Measurements from ENCODE around the gene USP15. TPM values are rescaled to one million over a fixed set of nuclear protein-coding genes. Genes with fewer than 3 reads are reported as not detected.

The USP15 gene
- total RNA-seq, 4 donors from 2014 or later, result 26.4 to 72.0 (median 63.8) TPM

GRCh38 chr12:62379723-62380045 lies 119.5 kb downstream of the USP15 start:
- H3K36me3 ChIP-seq, result peaks cover 0 to 36% (median 0%) of the 10 kb centered on the region in 3 donors
- H3K27ac ChIP-seq, result no peak overlapping the region
- no peaks in the 10 kb centered on the region for H3K27me3 ChIP-seq
- TF ChIP-seq POLR2A (IDR thresholded peaks at IDR 0.05), result no peak
- TF ChIP-seq, protein P1, sequence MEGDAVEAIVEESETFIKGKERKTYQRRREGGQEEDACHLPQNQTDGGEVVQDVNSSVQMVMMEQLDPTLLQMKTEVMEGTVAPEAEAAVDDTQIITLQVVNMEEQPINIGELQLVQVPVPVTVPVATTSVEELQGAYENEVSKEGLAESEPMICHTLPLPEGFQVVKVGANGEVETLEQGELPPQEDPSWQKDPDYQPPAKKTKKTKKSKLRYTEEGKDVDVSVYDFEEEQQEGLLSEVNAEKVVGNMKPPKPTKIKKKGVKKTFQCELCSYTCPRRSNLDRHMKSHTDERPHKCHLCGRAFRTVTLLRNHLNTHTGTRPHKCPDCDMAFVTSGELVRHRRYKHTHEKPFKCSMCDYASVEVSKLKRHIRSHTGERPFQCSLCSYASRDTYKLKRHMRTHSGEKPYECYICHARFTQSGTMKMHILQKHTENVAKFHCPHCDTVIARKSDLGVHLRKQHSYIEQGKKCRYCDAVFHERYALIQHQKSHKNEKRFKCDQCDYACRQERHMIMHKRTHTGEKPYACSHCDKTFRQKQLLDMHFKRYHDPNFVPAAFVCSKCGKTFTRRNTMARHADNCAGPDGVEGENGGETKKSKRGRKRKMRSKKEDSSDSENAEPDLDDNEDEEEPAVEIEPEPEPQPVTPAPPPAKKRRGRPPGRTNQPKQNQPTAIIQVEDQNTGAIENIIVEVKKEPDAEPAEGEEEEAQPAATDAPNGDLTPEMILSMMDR (IDR thresholded peaks at IDR 0.05), result no peak
- no peaks in the 10 kb centered on the region for H3K4me1 ChIP-seq
- intact Hi-C loops (cut with DNase I), result no loop called here
- no peak for DNase-seq
- H3K4me3 ChIP-seq, result no peak overlapping the region
- no peaks in the 10 kb centered on the region for H3K9me3 ChIP-seq

DNA sequence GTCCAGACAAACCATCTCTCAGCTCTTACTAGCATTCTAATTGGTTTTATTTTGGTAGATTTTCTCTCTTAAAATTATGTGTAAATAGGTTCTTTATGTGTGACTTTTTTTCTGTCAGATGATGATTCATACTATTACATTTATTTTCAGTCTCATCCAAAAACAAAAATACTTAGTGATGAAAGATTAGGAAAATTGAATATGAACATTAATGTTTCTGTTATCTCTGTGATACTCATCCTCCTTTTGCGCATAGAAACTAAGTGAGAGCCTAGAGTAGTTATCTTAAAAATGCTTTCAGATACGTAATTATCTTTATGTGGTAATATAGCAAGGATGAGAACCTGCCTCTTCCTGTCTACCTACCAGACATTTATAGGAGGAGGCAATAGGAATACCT lies 122.3 kb downstream of the USP15 start:
- Histone ChIP-seq H3K4me3 (no peak overlapping the region), H3K36me3 (peaks cover 0 to 58% (median 0%) of the 10 kb centered on the region in 3 donors), H3K4me1 (no peaks in the 10 kb centered on the region), H3K27ac (no peak overlapping the region), H3K27me3 (no peaks in the 10 kb centered on the region), H3K9me3 (no peaks in the 10 kb centered on the region)
- TF ChIP-seq, protein P1 (IDR thresholded peaks at IDR 0.05), result no peak
- no peak for TF ChIP-seq POLR2A (IDR thresholded peaks at IDR 0.05)
- intact Hi-C loops (cut with DNase I), result no loop called here
- no peak for DNase-seq
- 92 to 100% methylated on average over 2 of the region's 2 CpGs for WGBS, 2 donors

DNA sequence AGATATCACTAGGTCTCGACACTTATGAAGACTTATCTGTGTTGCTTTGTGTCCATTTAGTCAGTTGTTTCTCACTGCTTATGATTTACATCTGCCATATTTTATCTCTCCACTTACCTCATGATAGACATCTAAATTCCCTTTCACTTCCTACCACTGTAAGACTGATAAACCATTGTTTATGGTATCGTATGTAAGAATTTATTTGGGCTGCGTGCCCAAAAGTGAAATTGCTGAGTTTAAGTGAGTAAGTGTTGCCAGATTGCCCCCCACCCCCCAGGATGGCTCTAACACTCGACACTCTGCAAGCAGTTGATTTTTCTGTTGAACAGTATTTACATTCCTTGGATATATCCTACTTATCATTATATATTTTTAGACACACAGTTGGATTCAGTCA lies 136.5 kb downstream of the USP15 start:
- Histone ChIP-seq H3K36me3 (peaks cover 4 to 100% (median 18%) of the 10 kb centered on the region in 3 donors), H3K4me1 (no peaks in the 10 kb centered on the region), H3K9me3 (no peaks in the 10 kb centered on the region), H3K27me3 (no peaks in the 10 kb centered on the region), H3K27ac (no peak overlapping the region), H3K4me3 (no peak overlapping the region)
- TF ChIP-seq, protein P1 (IDR thresholded peaks at IDR 0.05), result no peak
- no peak for TF ChIP-seq POLR2A (IDR thresholded peaks at IDR 0.05)
- no peak for DNase-seq
- intact Hi-C loops (cut with DNase I), result no loop called here
- 72 to 86% methylated on average over 4 of the region's 4 CpGs for WGBS, 2 donors

DNA sequence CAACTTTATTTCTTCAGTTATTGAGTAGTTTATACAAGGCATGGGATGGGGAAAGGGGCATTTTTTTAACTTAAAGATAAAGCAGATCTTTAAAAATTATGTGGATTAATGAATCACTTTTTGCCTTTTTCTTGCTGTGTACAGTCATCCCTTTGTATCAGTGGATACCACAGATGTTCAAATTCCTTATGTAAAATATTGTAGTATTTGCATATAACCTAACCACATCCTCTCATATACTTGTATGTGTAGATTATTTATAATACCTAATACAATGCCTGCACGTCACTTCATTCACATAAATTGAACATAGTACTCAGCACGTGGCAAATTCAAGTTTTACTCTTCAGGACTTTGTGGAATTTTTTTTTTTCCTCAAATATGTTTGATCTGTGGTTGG lies 139.9 kb downstream of the USP15 start:
- H3K4me1 ChIP-seq, result no peaks in the 10 kb centered on the region
- WGBS, 2 donors, result 78 to 92% methylated on average over 2 of the region's 2 CpGs
- no peak overlapping the region for H3K27ac ChIP-seq
- intact Hi-C loops (cut with DNase I), result no loop called here
- TF ChIP-seq, protein P1 (IDR thresholded peaks at IDR 0.05), result no peak
- no peak for TF ChIP-seq POLR2A (IDR thresholded peaks at IDR 0.05)
- no peak overlapping the region for H3K4me3 ChIP-seq
- H3K27me3 ChIP-seq, result no peaks in the 10 kb centered on the region
- peaks cover 0 to 100% (median 4%) of the 10 kb centered on the region in 3 donors for H3K36me3 ChIP-seq
- no peak for DNase-seq
- no peaks in the 10 kb centered on the region for H3K9me3 ChIP-seq

GRCh38 chr12:62401631-62402030 lies 141.4 kb downstream of the USP15 start:
- 69 to 76% methylated on average over 3 of the region's 3 CpGs for WGBS, 2 donors
- no peak for TF ChIP-seq POLR2A (IDR thresholded peaks at IDR 0.05)
- TF ChIP-seq, protein P1 (IDR thresholded peaks at IDR 0.05), result no peak
- no peak overlapping the region for H3K27ac ChIP-seq
- peaks cover 0 to 98% (median 4%) of the 10 kb centered on the region in 3 donors for H3K36me3 ChIP-seq
- no peak for DNase-seq
- no peaks in the 10 kb centered on the region for H3K4me1 ChIP-seq
- intact Hi-C loops (cut with DNase I), result no loop called here
- H3K4me3 ChIP-seq, result no peak overlapping the region
- H3K9me3 ChIP-seq, result no peaks in the 10 kb centered on the region
- H3K27me3 ChIP-seq, result no peaks in the 10 kb centered on the region
